HG02938 (cell line): ENCODE results near the gene TPST1.
"Not testable (repeated sequence)": the region's sequence is repeated elsewhere in the genome, so short reads cannot be mapped to it uniquely, and the experiment has no call there.

Experiments
- ATAC-seq: cut with Tn5 transposase; IDR thresholded peaks from one replicate; pipeline ENCODE4 v1.9.1; 2021; ENCODE audit warnings: mild to moderate bottlenecking, moderate library complexity; ENCODE audit not compliant: unreplicated experiment

The TPST1 gene

GRCh38 chr7:66374141-66374840 is 169.2 kb downstream of the TPST1 start:
- ATAC-seq = not testable (repeated sequence)

DNA sequence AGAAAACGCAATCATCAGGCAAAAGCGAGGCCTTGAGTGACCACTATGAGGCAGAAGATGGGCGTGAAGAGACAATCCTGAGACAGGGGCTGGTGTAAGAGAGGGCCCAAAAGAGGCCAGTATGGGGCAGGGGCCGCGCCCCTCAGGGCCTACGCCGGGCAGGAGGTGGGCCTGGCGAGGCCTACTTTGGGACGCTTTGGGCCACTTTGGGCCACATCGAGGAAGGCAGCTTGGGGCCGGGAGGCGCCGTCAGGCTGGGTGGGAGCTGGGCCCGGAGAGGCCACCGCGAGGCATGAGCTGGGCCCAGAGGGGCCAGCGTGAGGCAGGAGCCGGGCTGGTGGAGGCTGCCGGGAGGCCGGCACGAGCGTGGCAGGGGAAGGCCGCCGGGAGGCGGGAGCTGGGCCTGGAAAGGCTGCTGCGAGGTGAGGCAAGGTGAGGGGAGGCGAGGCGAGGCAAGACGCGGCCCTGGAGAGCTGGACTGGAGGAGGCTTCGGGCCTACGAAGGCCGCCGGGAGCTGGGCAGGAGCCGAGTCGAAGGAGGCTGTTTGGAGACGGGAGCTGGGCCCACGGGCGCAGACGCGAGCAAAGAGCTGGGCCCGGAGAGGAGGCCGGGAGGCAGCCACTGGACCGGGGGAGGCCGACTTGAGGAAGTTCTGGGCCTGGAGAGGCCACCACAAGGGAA is 171.3 kb downstream of the TPST1 start:
- no peak for ATAC-seq

DNA sequence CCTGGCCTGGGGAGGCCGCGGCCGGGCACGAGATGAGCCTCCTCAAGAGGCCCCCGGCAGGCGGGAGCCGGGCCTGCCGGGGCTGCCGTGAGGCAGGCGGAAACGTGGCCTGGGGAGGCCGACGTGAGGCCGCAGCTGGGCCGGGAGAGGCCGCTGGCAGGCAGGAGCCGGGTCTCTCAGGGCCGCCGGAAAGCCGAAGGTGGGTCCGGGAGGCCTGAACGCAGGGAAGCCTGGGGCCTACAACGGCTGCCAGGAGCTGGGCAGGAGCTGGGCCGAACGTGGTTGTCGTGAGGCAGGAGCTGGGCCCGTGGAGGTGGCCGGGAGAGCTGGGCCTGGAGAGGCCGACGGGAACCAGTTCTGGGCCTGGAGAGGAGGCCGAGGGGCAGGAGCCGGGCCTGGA is 171.9 kb downstream of the TPST1 start:
- ATAC-seq = no peak

DNA sequence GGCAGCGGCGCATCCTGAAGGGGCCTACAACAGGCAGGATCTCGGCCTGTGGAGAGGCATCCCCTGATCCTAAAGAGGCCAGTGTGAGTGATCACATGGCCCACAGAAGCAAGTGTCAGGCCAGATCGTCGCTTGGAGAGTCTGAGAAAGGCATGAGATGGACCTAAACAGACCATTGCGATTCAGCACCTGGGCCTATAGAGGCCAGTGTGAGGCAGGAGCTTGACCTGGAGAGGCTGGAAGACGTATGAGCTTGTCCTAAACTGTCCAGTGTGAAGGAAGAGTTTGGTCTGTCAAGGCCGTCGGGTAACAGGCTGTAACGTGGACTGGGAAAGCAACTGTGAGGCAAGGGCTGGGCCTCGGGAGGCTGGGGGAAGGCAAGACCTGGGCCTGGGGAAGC is 172.6 kb downstream of the TPST1 start:
- no peak for ATAC-seq

GRCh38 chr7:66379542-66380160 is 174.5 kb downstream of the TPST1 start:
- no peak for ATAC-seq

DNA sequence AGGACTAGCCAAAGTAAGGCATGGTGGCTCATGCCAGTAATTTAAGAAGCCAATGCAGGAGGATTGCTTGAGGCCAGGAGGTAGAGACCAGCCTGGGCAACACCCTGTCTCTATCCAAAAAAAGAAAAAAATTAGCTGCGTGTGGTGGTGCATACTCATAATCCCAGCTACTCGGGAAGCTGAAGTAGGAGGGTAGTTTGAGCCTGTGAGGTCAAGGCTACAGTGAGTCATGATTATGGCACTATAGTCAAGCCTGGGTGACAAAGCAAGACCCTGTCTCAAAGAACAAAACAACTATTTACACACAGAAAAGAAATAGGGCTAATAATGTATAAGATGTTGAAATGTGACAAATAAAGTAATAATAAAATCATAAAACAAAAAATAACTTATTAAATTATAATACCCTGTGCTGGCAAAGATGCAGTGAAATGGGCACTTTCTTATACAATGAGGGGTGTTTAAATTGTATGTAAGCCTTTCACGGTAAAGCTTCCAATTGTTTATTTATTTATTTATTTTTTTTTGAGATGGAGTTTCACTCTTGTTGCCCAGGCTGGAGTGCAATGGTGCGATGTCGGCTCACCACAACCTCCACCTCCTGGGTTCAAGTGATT is 175.2 kb downstream of the TPST1 start:
- no peak for ATAC-seq

DNA sequence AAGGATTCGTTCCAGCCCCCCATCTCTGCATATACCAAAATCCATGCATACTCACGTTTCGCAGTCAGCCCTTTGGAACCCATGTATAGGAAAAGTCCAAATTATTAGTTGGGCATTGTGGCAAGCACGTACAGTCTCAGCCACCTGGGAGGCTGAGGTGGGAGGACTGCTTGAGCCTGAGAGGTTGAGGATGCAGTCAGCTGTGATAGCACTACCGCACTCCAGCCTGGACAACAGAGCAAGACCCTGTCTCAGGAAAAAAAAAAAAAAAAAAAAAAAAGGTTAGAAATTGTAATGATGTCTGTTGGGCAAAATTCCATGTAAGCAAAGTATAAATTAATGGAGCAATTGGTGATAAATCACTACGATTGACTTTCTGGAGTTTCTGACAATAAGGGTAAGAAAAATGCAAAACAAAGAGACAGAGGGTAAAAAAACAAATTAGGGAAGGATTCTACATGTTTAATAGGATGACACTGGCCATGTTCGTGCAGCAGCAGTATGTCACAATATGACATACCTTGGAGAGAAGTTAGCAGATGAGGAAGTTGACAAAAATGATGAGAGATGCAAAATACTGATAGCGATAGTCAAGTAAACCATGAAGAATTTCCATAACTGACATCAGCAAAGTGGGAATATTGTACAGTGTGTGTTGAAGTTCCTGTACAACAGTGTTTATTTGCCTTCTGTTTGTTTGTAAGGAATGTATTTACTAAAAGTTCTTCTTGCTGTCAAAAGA is 177.2 kb downstream of the TPST1 start:
- not testable (repeated sequence) for ATAC-seq

GRCh38 chr7:66385191-66385905 is 180.2 kb downstream of the TPST1 start:
- not testable (repeated sequence) for ATAC-seq

GRCh38 chr7:66395128-66395571 is 190.0 kb downstream of the TPST1 start:
- not testable (repeated sequence) for ATAC-seq

DNA sequence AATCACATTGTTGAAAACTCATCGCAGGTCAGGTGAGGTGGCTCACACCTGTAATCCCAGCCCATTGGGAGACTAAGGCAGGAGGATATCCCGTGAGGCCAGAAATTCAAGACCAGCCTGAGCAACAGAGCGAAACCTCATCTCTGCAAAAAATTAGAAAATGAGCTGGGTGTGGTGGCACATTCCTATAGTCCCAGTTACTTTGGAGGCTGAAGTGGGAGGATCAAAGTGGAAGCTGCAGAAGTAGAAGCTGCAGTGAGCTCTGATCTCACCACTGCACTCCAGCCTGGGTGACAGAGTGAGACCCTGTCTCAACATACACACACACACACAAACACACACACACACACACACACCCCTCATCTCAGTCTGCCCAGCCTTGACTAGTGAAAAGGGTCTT is 190.9 kb downstream of the TPST1 start:
- ATAC-seq = not testable (repeated sequence)

GRCh38 chr7:66398841-66399240 is 193.7 kb downstream of the TPST1 start:
- ATAC-seq = not testable (repeated sequence)

- ATAC-seq = no peak
These were observed 194.4 kb downstream of the TPST1 start for GRCh38 chr7:66399566-66399965.

DNA sequence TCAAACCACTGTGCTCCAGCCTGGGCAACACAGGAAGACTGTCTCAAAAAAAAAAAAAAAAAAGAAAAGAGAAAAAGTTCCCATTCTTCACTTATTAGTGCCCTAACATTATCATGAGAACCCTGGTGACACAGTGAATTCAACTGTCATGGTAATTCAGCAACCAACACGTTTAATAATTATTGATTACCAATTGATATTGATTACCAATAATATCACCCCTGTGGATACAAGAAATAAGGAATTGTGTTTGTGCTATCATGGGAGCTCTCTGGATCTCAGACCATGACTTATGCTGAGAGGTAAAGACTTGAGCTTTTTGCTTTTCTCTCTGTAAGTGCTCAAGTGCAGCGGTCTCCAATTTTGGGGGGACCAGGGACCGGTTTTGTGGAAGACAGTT is 195.3 kb downstream of the TPST1 start:
- no peak for ATAC-seq

DNA sequence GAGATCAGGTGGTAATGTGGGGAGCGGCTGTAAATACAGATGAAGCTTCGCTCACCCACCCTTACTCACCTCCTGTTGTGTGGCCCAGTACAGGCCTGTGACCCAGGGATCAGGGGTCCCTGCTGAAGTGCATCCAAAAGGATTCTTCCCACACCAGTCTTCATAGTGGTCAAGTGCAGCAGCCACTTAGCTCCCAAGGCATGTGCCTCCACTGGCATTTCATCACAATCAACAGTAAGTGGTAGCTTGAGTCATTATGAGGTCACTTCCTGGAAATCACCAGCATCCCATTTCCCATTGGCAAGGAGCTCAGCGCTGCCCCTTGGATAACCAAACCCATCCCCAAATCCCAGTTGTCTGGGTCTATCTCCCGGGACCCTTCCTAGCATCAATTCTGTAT is 196.0 kb downstream of the TPST1 start:
- not testable (repeated sequence) for ATAC-seq

DNA sequence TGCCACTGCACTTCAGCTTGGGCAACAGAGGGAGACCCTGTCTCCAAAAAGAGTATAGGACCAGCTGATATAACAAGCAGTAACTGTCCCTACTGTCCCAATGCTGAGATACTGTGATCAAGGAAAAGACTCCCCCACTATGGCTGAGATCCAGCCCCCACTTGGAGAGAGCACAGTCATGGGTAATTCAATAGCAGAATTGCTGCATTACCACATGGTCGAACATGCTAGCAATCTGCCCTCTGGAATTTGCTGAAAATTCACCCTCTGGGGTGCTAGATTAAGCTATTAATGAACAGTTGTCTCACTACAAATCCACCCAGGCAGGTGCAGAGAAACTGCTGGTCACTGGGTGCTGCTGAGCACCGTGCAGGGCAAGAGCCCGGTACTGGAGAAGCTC is 196.8 kb downstream of the TPST1 start:
- not testable (repeated sequence) for ATAC-seq

GRCh38 chr7:66403564-66403963 is 198.4 kb downstream of the TPST1 start:
- ATAC-seq = no peak

DNA sequence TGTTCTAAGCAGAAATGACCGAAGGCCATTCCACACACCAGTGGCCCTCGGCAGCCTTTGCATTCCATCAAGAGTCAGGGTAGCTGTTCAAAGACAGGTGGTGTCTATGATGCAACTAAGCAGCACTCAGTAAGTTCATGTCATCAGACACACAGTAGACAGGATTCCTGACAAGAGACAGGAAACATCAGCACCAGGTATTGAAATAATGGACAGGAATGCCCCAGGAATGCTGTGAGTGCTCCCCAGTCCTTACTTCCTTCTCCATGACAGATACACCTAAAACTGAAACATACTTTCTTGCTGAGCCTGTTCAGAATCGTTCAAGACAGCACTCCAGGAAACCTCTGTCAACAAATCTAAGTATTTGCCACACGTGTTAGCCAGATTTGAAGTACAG is 204.4 kb downstream of the TPST1 start:
- ATAC-seq = no peak
